ENCODE measurements around the gene LRP4.

GRCh38 chr11:46845740-46846509, 72.4 kb downstream of the LRP4 start, which contains the start of gene CKAP5:
- no peak for TF ChIP-seq CTCF (conservative IDR thresholded peaks at IDR 0.05; ENCODE audit: low read length)
- TF ChIP-seq EZH2phosphoT487 (IDR thresholded peaks at IDR 0.05; ENCODE audit: borderline replicate concordance): no peak

All from Loucy (cell line).